Measurements from ENCODE around the gene CDH23. TPM values are rescaled to one million over a fixed set of nuclear protein-coding genes. Genes with fewer than 3 reads are reported as not detected.

The CDH23 gene
- total and polyA plus RNA-seq, 7 donors, result 1.00 to 3.8 (median 1.9) TPM

DNA sequence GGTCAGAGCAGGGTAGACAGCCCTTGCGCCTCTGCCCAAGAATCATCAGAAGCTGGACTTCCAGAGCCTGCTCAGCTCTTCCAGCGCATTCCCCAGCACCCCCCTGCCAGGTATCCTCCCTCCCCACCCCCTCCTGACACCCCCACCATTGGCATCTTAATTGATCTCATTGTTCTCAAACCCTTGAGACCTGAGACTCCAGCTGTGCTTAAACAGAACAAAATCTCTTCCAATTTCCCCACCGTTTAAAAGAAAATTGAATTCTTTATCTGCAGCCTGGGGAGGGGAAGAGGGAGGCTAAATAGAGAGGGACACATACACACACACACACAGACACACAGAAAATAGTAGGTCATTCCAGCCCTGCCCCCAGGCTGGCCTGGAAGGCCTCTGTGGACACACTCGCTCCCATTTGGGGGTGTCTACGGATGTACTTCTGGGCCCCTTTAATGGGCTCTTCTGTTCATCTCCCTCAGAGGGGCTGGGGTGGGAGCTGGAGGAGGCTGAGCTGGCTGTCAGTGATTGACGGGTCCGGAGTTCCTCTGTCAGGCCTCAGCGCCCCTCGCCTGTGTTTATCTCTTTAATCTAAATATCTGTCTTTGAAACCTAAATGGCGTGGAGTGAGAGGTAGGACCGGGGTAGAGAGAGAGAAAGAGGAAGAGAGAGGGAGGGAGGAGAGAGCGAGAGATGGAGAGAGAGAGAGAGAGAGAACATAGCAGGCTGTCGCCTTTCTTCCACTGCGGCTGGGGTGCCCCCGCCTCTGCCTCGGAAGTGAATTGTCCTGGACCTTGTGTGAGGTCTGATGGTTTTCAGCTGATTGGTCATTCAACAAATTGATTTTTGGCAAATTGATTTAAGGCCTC is 261.1 kb downstream of the CDH23 start:
- H3K4me3 ChIP-seq, result no peak overlapping the region
- no peaks in the 10 kb centered on the region for H3K4me1 ChIP-seq
- H3K9me3 ChIP-seq, result no peaks in the 10 kb centered on the region
- 90% methylated on average over 16 of the region's 16 CpGs for WGBS, 3 donors
- no peak for ATAC-seq
- TF ChIP-seq, protein P1, sequence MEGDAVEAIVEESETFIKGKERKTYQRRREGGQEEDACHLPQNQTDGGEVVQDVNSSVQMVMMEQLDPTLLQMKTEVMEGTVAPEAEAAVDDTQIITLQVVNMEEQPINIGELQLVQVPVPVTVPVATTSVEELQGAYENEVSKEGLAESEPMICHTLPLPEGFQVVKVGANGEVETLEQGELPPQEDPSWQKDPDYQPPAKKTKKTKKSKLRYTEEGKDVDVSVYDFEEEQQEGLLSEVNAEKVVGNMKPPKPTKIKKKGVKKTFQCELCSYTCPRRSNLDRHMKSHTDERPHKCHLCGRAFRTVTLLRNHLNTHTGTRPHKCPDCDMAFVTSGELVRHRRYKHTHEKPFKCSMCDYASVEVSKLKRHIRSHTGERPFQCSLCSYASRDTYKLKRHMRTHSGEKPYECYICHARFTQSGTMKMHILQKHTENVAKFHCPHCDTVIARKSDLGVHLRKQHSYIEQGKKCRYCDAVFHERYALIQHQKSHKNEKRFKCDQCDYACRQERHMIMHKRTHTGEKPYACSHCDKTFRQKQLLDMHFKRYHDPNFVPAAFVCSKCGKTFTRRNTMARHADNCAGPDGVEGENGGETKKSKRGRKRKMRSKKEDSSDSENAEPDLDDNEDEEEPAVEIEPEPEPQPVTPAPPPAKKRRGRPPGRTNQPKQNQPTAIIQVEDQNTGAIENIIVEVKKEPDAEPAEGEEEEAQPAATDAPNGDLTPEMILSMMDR (IDR thresholded peaks at IDR 0.05), result no peak
- H3K36me3 ChIP-seq (ENCODE audit: insufficient read depth in 1 of 2, low read depth in 1 of 2), result no peaks in the 10 kb centered on the region
- DNase-seq, result no peak
- H3K27me3 ChIP-seq (ENCODE audit: insufficient read depth in 3 of 3, low read length in 2 of 3), result no peaks in the 10 kb centered on the region
- no peak overlapping the region for H3K27ac ChIP-seq
- intact Hi-C loops (cut with DNase I), result no loop called here

DNA sequence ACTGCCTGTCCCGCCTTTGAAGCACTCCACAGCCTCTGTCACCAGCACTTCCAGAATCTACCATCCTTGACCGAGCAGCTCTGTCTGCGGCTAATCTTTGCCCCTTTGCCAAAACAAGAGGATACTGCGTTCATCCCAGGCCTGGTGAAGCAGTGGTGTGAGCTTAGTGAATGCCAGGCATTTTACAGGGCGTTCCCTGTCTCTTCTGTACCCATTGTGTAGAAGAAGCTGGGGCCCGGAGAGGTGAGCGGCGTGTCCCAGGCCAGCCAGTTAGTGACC is 261.7 kb downstream of the CDH23 start:
- Histone ChIP-seq H3K27ac (no peak overlapping the region), H3K27me3 (ENCODE audit: insufficient read depth in 3 of 3, low read length in 2 of 3) (no peaks in the 10 kb centered on the region), H3K9me3 (no peaks in the 10 kb centered on the region), H3K36me3 (ENCODE audit: insufficient read depth in 1 of 2, low read depth in 1 of 2) (no peaks in the 10 kb centered on the region), H3K4me1 (no peaks in the 10 kb centered on the region), H3K4me3 (no peak overlapping the region)
- intact Hi-C loops (cut with DNase I), result no loop called here
- 88 to 95% (median 89%) methylated on average over 8 of the region's 8 CpGs for WGBS, 3 donors
- no peak for DNase-seq
- no peak for ATAC-seq
- TF ChIP-seq, protein P1 (IDR thresholded peaks at IDR 0.05), result no peak

DNA sequence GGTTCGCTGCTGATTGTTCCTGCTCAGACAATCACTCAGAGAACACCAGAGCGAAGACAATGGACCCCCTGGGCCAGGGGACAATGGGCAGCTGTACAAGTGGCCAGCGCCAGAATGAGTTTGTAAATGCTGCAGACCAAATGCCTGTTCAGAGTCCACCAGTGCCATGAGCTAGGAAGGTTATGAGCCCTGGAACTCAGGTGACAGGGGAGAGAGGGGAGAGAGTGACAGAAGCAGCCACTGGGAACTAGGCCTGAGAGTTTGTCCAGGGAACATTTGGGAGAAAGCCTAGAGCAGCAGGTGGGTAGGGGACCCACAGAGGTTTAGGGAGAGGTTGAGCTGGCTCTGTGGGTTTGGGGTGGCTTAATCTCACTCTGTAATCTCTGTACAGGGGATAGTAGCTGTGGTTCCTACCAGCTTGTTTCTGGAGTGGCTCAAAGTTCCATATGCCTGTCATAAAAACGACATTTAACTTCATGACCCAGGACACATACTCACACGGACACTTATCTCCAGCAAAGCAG is 262.5 kb downstream of the CDH23 start:
- no peak overlapping the region for H3K27ac ChIP-seq

DNA sequence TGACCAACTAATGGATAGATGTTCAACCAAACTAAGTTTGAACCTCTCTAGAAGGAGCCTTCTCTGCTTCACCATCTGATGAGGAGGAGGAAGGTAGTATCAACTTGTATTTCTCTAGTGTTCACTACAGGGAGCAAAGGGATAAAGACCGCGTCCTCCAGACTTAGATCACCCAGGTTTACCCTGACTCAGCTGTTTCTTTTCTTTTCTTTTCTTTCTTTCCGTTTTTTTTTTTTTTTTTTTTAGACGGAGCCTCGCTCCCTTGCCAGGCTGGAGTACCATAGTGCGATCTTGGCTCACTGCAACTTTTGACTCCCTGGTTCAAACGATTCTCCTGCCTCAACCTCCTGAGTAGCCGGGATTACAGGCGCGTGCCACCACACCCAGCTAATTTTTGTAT is 263.0 kb downstream of the CDH23 start:
- intact Hi-C loops (cut with DNase I), result no loop called here
- TF ChIP-seq, protein P1 (IDR thresholded peaks at IDR 0.05), result no peak
- 83 to 85% (median 84%) methylated on average over 10 of the region's 10 CpGs for WGBS, 3 donors
- H3K27me3 ChIP-seq (ENCODE audit: insufficient read depth in 3 of 3, low read length in 2 of 3), result no peaks in the 10 kb centered on the region
- H3K27ac ChIP-seq, result no peak overlapping the region
- H3K9me3 ChIP-seq, result no peaks in the 10 kb centered on the region
- H3K4me3 ChIP-seq, result no peak overlapping the region
- DNase-seq (no peak), ATAC-seq (no peak)
- no peaks in the 10 kb centered on the region for H3K36me3 ChIP-seq (ENCODE audit: insufficient read depth in 1 of 2, low read depth in 1 of 2)
- H3K4me1 ChIP-seq, result no peaks in the 10 kb centered on the region

More for the DNA sequence above, 262.5 kb downstream of the CDH23 start:
- no peaks in the 10 kb centered on the region for H3K36me3 ChIP-seq (ENCODE audit: insufficient read depth in 1 of 2, low read depth in 1 of 2)
- no peak for DNase-seq
- no peaks in the 10 kb centered on the region for H3K27me3 ChIP-seq (ENCODE audit: insufficient read depth in 3 of 3, low read length in 2 of 3)
- intact Hi-C loops (cut with DNase I), result no loop called here
- no peak overlapping the region for H3K4me3 ChIP-seq
- ATAC-seq, result no peak
- TF ChIP-seq, protein P1 (IDR thresholded peaks at IDR 0.05), result no peak
- 67 to 75% (median 73%) methylated on average over 5 of the region's 5 CpGs for WGBS, 3 donors
- H3K9me3 ChIP-seq, result no peaks in the 10 kb centered on the region
- H3K4me1 ChIP-seq, result no peaks in the 10 kb centered on the region

Measured in psoas muscle (tissue), 8 donors.